HG03097 (cell line): ENCODE measurements around the gene CAPZB.

Source experiments
- ATAC-seq: cut with Tn5 transposase; IDR thresholded peaks from one replicate; pipeline ENCODE4 v1.9.1; 2021; ENCODE audit not compliant: unreplicated experiment, low FRiP score

Gene CAPZB

GRCh38 chr1:19372602-19373001, 112.7 kb downstream of the CAPZB start:
- ATAC-seq: no peak

GRCh38 chr1:19372136-19372514, 113.2 kb downstream of the CAPZB start:
- ATAC-seq: no peak

- no peak for ATAC-seq
These were observed 113.9 kb downstream of the CAPZB start for GRCh38 chr1:19371226-19372135.

- no peak for ATAC-seq
These were observed 114.7 kb downstream of the CAPZB start for GRCh38 chr1:19370453-19371170.

- no peak for ATAC-seq
These were observed 115.8 kb downstream of the CAPZB start for GRCh38 chr1:19369396-19370090.

- ATAC-seq: no peak
These were observed 116.4 kb downstream of the CAPZB start for GRCh38 chr1:19368964-19369363.

GRCh38 chr1:19368050-19368449, 117.3 kb downstream of the CAPZB start:
- ATAC-seq: no peak

GRCh38 chr1:19367584-19368041, 117.7 kb downstream of the CAPZB start:
- no peak for ATAC-seq

GRCh38 chr1:19366599-19367536, 118.5 kb downstream of the CAPZB start:
- no peak for ATAC-seq

GRCh38 chr1:19365721-19366120, 119.6 kb downstream of the CAPZB start:
- ATAC-seq: no peak

- ATAC-seq: no peak
These were observed 121.7 kb downstream of the CAPZB start for GRCh38 chr1:19363536-19364152.

- ATAC-seq: no peak
These were observed 123.7 kb downstream of the CAPZB start for GRCh38 chr1:19361611-19362147.

- no peak for ATAC-seq
These were observed 124.3 kb downstream of the CAPZB start for GRCh38 chr1:19360843-19361610.

- no peak for ATAC-seq
These were observed 124.9 kb downstream of the CAPZB start for GRCh38 chr1:19360432-19360831.

GRCh38 chr1:19360016-19360415, 125.3 kb downstream of the CAPZB start:
- no peak for ATAC-seq

GRCh38 chr1:19359357-19359756, 126.0 kb downstream of the CAPZB start:
- no peak for ATAC-seq

- ATAC-seq: no peak
These were observed 126.6 kb downstream of the CAPZB start for GRCh38 chr1:19358710-19359109.

- no peak for ATAC-seq
These were observed 127.9 kb downstream of the CAPZB start for GRCh38 chr1:19357299-19357986.
